Endothelial cell (in vitro differentiated cells): ENCODE data around the gene LAMTOR5. TPM values are rescaled to one million over a fixed set of nuclear protein-coding genes. Genes with fewer than 3 reads are reported as not detected.

ENCODE experiments used
- DNase-seq: peaks from one replicate; pipeline ENCODE4 v3.0.0; 2021; ENCODE audit warnings: low spot score
- H3K27ac Mint-ChIP-seq: one replicate; pipeline ENCODE4 v1.8.0; 2021; ENCODE audit warnings: mixed read lengths, inconsistent platforms; ENCODE audit not compliant: unreplicated experiment
- H3K27me3 Mint-ChIP-seq: one replicate; pipeline ENCODE4 v1.8.0; 2021; ENCODE audit warnings: mild to moderate bottlenecking, moderate library complexity, mixed read lengths, inconsistent platforms; ENCODE audit not compliant: unreplicated experiment
- H3K36me3 Mint-ChIP-seq: one replicate; pipeline ENCODE4 v1.8.0; 2021; ENCODE audit warnings: mild to moderate bottlenecking, low read depth, mixed read lengths, inconsistent platforms; ENCODE audit not compliant: unreplicated experiment
- H3K4me1 Mint-ChIP-seq: one replicate; pipeline ENCODE4 v1.8.0; 2021; ENCODE audit warnings: mild to moderate bottlenecking, mixed read lengths, inconsistent platforms; ENCODE audit not compliant: unreplicated experiment
- H3K4me3 Mint-ChIP-seq: one replicate; pipeline ENCODE4 v1.8.0; 2021; ENCODE audit warnings: mild to moderate bottlenecking, mixed read lengths, inconsistent platforms; ENCODE audit not compliant: unreplicated experiment
- H3K9me3 Mint-ChIP-seq: one replicate; pipeline ENCODE4 v1.8.0; 2021; ENCODE audit warnings: mixed read lengths, inconsistent platforms; ENCODE audit not compliant: unreplicated experiment
- CTCF ChIP-seq: fragments of 200-600 bp; sonication (generic); IDR thresholded peaks from one replicate; pipeline ENCODE4 v1.5.0; 2021; ENCODE audit warnings: antibody characterized with exemption; ENCODE audit not compliant: unreplicated experiment
- total RNA-seq: library from RNA; stranded (reverse); fragmentation: NEBNext Ultra II Directional; extraction: Animal tissue kit (Norgen Biotek cat#: 25700); gene quantifications from one replicate; pipeline ENCODE4 v1.2.1, GENCODE V29; 2021; ENCODE audit not compliant: unreplicated experiment

The LAMTOR5 gene
- total RNA-seq, 1 donor from 2014 or later: 135 TPM

- DNase-seq: no peak
- Mint-ChIP-seq H3K36me3 (no peaks in the 10 kb centered on the region), H3K27me3 (peaks cover 5% of the 10 kb centered on the region), H3K9me3 (no peaks in the 10 kb centered on the region), H3K4me3 (no peak overlapping the region), H3K27ac (no peak overlapping the region), H3K4me1 (peaks cover 27% of the 10 kb centered on the region)
- TF ChIP-seq CTCF: no peak
Observed at GRCh38 chr1:110428946-110429345, 21.5 kb upstream of the LAMTOR5 start.

- peak overlapping the region; percentile 22 for H3K27ac Mint-ChIP-seq
- peak; percentile 19 for DNase-seq
- H3K36me3 Mint-ChIP-seq: peaks cover 3% of the 10 kb centered on the region
- H3K9me3 Mint-ChIP-seq: no peaks in the 10 kb centered on the region
- H3K4me1 Mint-ChIP-seq: peaks cover 22% of the 10 kb centered on the region
- H3K4me3 Mint-ChIP-seq: no peak overlapping the region
- TF ChIP-seq CTCF: no peak
- peaks cover 2% of the 10 kb centered on the region for H3K27me3 Mint-ChIP-seq
Observed at GRCh38 chr1:110426854-110427253, 19.4 kb upstream of the LAMTOR5 start.

- no peak for TF ChIP-seq CTCF
- Mint-ChIP-seq H3K4me3 (no peak overlapping the region), H3K9me3 (no peaks in the 10 kb centered on the region), H3K27ac (no peak overlapping the region), H3K4me1 (peaks cover 22% of the 10 kb centered on the region), H3K36me3 (peaks cover 3% of the 10 kb centered on the region), H3K27me3 (no peaks in the 10 kb centered on the region)
- DNase-seq: no peak
Observed at GRCh38 chr1:110425612-110426152, 18.2 kb upstream of the LAMTOR5 start.

- H3K27ac Mint-ChIP-seq: no peak overlapping the region
Observed at GRCh38 chr1:110424699-110425611, 17.5 kb upstream of the LAMTOR5 start.

More at GRCh38 chr1:110424699-110425611, 17.5 kb upstream of the LAMTOR5 start:
- no peaks in the 10 kb centered on the region for H3K27me3 Mint-ChIP-seq
- no peak overlapping the region for H3K4me3 Mint-ChIP-seq
- no peak for DNase-seq
- TF ChIP-seq CTCF: no peak
- H3K36me3 Mint-ChIP-seq: peaks cover 3% of the 10 kb centered on the region
- H3K9me3 Mint-ChIP-seq: no peaks in the 10 kb centered on the region
- peaks cover 20% of the 10 kb centered on the region for H3K4me1 Mint-ChIP-seq
